ENCODE data around the gene SLC6A19. TPM values are rescaled to one million over a fixed set of nuclear protein-coding genes. Genes with fewer than 3 reads are reported as not detected.

Gene SLC6A19
- total and polyA plus RNA-seq, 9 of the 15 experiments (the other 6 are each of a cell fraction or from before 2014, with no cell fraction given) = 0.03 to 1.6 (median 0.59) TPM

GRCh38 chr5:1172670-1173404 is 28.6 kb upstream of the SLC6A19 start (continued):
- TF ChIP-seq NFYB (IDR thresholded peaks at IDR 0.05; ENCODE audit: extremely low read depth, insufficient read length) = peak; percentile 52
- TF ChIP-seq MAFK (IDR thresholded peaks at IDR 0.05; ENCODE audit: low read length) = peak; percentile 74

GRCh38 chr5:1173485-1174070 is 27.8 kb upstream of the SLC6A19 start:
- H3K4me2 ChIP-seq (ENCODE audit: insufficient read depth, low read length) = no peak overlapping the region
- BruUV-seq (replicated peaks) = no TSS peak
- in situ Hi-C loops (cut with MboI) (loop anchor here (5.0 kb wide), 1 partner anchor 34 kb away; no protein-coding TSS in a partner anchor), intact Hi-C loops (cut with micrococcal nuclease) (no loop called here)
- H3K4me3 ChIP-seq = no peak overlapping the region
- ATAC-seq (no peak), DNase-seq (ENCODE audit: extremely low read depth in 1 of 4, low spot score in 3 of 4) (no peak), FAIRE-seq (no peak)
- H3K9me3 ChIP-seq (replicated peaks; ENCODE audit: control insufficient read depth, insufficient read depth, low read depth, low read length) = no peaks in the 10 kb centered on the region
- no peaks in the 10 kb centered on the region for H4K20me1 ChIP-seq (replicated peaks; ENCODE audit: control insufficient read depth, insufficient read depth, low read length)
- TF ChIP-seq RBBP5 (IDR thresholded peaks at IDR 0.05; ENCODE audit: borderline replicate concordance, insufficient read depth, low read length, poor library complexity, severe bottlenecking) = peak; percentile 21
- no peak for TF ChIP-seq PTBP1 (IDR thresholded peaks at IDR 0.05; ENCODE audit: low read depth, low read length)
- peak; percentile 2 for TF ChIP-seq HMGN3 (IDR thresholded peaks at IDR 0.05; ENCODE audit: borderline replicate concordance, extremely low read depth, insufficient read length, low read depth, low read length)
- POLR2A ChIA-PET = interaction anchor here (0.6 to 1.6 kb wide), 5 partner anchors 11 to 254 kb away, joined by 3 to 4 read pairs (median 3); no protein-coding TSS in a partner anchor
- H3K27ac ChIP-seq (ENCODE audit: extremely low read depth, low read depth, low read length) = no peak overlapping the region
- H3K9me1 ChIP-seq (ENCODE audit: control insufficient read depth, insufficient read depth, low read length) = no peaks in the 10 kb centered on the region
- H2AFZ ChIP-seq (ENCODE audit: low read depth, low read length) = no peak overlapping the region
- no peaks in the 10 kb centered on the region for H3K36me3 ChIP-seq (ENCODE audit: control insufficient read depth, insufficient read depth, low read length)
- H3K79me2 ChIP-seq (ENCODE audit: control insufficient read depth, insufficient read depth, low read length) = no peaks in the 10 kb centered on the region
- 42% methylated on average over 21 of the region's 21 CpGs for WGBS (ENCODE audit: insufficient coverage, low coverage, missing lambda C conversion rate)
- peak overlapping the region in 1 of 2 experiments; percentile 28; a peak in 1 of 4 replicates for H3K9ac ChIP-seq (ENCODE audit: insufficient read depth in 1 of 2, low read depth in 2 of 2, low read length in 2 of 2)
- H3K27me3 ChIP-seq (ENCODE audit: control insufficient read depth in 2 of 2, insufficient read depth in 2 of 2, low read length in 2 of 2) = peaks cover 10 to 33% of the 10 kb centered on the region in 2 experiments
- CTCF ChIA-PET (ENCODE audit: low intra/inter-chr PET ratio) = interaction anchor here (0.6 to 1.3 kb wide), 3 partner anchors 29 to 447 kb away, joined by 3 to 6 read pairs (median 3); no protein-coding TSS in a partner anchor
- peaks cover 2 to 45% of the 10 kb centered on the region in 2 experiments; a peak in 4 of 5 replicates for H3K4me1 ChIP-seq (replicated peaks in 1 of 2; ENCODE audit: control insufficient read depth in 2 of 2, insufficient read depth in 2 of 2, low read length in 2 of 2)

All from K562 (cell line).